HCT116 (cell line): ENCODE data around the gene LUZP2.

Experiments
- EZH2 ChIP-seq: fragments of 200-600 bp; sonication (generic); IDR thresholded peaks from 2 replicates; pipeline ENCODE4 v1.6.1; 2017; ENCODE audit warnings: antibody characterized with exemption, mixed run types
- POLR2A ChIP-seq: IDR thresholded peaks from 2 replicates; pipeline ENCODE4 v1.7.0; 2011; ENCODE audit warnings: borderline replicate concordance; ENCODE audit not compliant: insufficient read depth, insufficient read length; ENCODE audit errors: extremely low read depth
- REST ChIP-seq: IDR thresholded peaks from 2 replicates; pipeline ENCODE4 v1.6.1; 2012; ENCODE audit warnings: low read depth

GRCh38 chr11:24592360-24592759, 95.5 kb downstream of the LUZP2 start:
- no peak for TF ChIP-seq POLR2A
- no peak for TF ChIP-seq EZH2
- TF ChIP-seq REST, result no peak
